ENCODE data around the gene COQ5.

Gene COQ5

DNA sequence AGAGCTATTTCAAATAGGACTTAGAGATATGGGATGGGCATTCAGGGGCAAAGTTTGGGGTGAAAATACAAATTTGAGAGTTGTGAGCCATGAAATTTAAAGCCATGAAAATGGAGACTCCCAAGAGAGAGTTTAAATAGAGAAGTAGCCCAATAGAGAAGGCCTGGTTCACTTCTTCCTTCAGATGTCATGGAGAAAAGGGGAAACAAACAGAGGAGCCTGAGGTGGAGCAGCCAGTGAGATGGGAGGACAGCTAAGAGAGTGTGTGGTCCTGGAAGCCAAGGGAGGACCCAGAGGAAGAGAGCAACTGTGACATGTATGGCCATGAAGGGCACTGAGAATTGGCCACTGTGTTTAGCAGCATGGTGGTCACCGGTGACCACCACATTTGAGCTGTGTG lies 45.3 kb downstream of the COQ5 start:
- no peak for DNase-seq (ENCODE audit: low read depth)

DNA sequence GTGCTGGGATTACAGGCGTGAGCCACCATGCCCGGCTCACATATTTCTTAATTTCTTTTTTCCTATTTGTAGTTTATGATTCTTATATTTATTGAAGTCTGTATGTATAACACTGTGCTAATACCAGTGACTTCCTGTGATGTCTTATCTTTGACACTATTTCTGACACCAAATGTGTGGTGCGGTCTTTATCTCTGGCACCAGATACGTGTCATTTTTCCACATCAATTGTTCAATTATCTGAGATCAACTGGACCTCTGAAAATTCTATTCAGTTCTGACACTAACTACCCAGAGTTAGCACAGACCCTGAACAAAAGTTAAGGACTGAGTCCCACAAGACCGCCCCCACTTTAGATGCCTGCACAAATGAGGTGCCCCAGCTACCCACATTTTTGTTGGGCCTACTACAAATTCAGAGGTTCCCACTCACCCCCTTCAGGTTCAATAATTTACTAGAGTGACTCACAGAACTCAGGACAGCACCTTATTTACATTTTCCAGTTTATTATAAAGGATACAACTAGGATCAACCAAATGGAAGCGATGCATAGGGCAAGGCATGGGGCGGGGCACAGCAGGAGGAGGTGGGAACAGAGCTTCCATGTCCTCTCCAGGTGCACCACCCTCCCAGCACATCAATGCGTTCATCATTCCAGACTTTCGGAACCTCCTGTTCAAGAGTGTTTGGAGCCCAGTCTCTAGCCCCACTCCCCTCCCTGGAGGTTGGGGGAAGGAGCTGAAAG lies 47.8 kb downstream of the COQ5 start:
- no peak for DNase-seq (ENCODE audit: low read depth)

GRCh38 chr12:120480211-120480610 lies 48.7 kb downstream of the COQ5 start:
- no peak for DNase-seq (ENCODE audit: low read depth)

- no peak for DNase-seq (ENCODE audit: low read depth)
These were observed 49.5 kb downstream of the COQ5 start for GRCh38 chr12:120479458-120479857.

GRCh38 chr12:120475643-120476042 lies 53.3 kb downstream of the COQ5 start:
- DNase-seq (ENCODE audit: low read depth) = no peak

DNA sequence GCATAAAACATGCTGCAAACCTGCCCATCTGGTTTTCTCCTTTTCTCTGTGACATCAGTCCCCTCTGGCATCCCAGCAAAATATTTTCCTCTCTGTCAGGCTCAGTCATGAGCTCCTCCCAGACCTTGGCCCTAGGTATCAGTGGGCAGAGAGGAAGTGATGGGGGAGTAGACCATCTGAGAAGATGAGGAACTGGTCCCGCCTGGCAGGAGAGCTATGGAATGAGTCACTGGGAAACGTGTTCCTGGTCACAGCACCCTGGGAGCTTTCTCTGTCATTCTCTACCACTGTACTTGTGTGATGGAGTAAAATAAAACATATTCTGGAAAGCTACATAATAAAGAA lies 54.4 kb downstream of the COQ5 start:
- peak; percentile 93 for DNase-seq (ENCODE audit: low read depth)

GRCh38 chr12:120473807-120474615 lies 54.9 kb downstream of the COQ5 start:
- DNase-seq (ENCODE audit: low read depth) = no peak

GRCh38 chr12:120472521-120472920 lies 56.4 kb downstream of the COQ5 start:
- no peak for DNase-seq (ENCODE audit: low read depth)

DNA sequence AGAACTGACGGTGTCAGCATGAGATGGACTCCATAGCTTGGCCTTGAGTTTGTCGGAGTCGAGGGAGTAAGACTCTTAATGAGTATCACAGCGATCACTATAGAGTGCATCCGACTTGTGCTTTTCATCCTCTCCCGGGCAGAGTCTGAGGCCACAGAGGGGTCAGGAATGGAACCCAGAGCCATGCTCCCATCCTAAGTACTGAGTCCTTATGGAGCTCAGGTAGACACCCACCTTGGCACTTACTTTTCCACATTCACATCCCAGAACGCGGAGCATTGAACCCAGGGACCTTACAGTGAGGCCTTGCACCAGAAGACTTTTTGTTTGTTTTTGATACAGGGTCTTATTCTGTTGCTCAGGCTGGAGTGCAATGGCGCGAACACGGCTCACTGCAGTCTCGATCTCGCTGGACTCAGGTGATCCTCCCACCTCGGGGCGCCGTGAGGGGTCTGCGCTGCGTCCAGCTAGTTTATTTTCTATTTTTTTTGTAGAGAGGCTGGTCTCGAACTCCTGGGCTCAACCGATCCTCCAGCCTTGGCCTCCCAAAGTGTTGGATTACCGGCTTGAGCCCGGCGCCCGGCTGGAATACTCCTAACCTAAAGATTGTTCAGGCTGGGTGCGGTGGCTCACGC lies 58.7 kb downstream of the COQ5 start:
- peak; percentile 36 for DNase-seq (ENCODE audit: low read depth)

GRCh38 chr12:120469450-120470149 lies 59.4 kb downstream of the COQ5 start, which contains the start of gene SRSF9:
SRSF9 (minus strand) TSS chr12:120469748; CDS start chr12:120469609, 139 bp downstream.
- DNase-seq (ENCODE audit: low read depth) = peak; percentile 98

- DNase-seq (ENCODE audit: low read depth) = peak; percentile 35
These were observed 60.0 kb downstream of the COQ5 start for GRCh38 chr12:120468821-120469449.

DNA sequence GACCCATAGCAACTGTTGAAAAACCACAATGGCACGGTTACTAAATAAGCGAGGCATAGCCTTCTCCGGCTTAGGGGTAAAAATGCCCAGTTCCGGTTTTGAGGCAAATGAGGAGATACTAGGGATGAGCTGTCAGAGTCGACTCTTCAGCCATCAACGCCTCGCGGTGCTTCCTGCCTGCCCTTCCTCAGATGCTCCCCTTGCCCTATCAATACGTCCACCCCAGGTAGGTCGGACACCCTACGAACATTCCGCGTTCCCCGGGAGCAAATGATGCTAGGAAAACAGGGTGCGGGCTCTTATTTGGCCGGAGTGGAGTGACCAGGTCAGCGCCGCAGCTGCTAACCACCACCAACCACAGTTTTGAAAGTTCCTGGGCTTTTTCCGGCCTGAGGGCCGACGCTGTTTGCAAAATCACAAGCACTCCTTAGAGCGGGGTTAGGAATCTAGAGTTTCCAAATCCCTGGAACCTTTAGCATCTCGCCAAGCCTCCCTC lies 60.6 kb downstream of the COQ5 start:
- peak; percentile 71 for DNase-seq (ENCODE audit: low read depth)

GRCh38 chr12:120467439-120467838 lies 61.5 kb downstream of the COQ5 start:
- no peak for DNase-seq (ENCODE audit: low read depth)

DNA sequence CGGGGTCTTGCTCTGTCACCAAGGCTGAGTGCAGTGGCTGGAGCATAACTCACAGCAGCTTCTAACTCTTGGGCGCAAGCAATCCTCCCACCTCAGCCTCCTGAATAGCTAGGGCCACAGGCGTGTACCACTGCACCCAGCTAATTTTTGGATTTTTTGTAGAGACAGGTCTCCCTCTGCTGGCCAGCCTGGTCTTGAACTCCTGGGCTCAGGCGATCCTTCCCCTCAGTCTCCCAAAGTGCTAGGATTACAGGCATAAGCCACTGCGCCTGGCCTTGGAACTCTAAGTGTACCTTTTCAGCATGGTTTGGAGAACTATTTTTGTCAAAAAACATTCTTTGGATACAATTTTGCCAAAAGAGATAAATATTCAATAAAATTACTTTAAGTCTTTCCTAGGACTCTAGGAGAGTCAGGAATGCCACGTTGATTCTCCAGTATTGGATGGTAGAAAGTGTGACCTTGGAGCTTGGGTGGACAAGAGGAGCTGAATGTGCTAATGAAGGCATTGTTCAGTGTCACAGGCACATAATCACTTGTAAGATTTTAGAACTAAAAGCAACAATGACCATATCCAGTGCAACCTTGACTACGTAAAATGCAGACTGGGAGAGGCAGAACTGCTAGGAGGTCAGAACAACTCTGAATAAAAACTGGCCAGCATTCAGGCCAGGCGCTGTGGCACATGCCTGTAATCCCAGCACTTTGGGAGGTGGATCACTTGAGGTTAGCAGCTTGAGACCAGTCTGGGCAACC lies 62.2 kb downstream of the COQ5 start:
- DNase-seq (ENCODE audit: low read depth) = peak; percentile 66

GRCh38 chr12:120465756-120466155 lies 63.2 kb downstream of the COQ5 start:
- DNase-seq (ENCODE audit: low read depth) = no peak

GRCh38 chr12:120463712-120464111 lies 65.2 kb downstream of the COQ5 start:
- DNase-seq (ENCODE audit: low read depth) = no peak

DNA sequence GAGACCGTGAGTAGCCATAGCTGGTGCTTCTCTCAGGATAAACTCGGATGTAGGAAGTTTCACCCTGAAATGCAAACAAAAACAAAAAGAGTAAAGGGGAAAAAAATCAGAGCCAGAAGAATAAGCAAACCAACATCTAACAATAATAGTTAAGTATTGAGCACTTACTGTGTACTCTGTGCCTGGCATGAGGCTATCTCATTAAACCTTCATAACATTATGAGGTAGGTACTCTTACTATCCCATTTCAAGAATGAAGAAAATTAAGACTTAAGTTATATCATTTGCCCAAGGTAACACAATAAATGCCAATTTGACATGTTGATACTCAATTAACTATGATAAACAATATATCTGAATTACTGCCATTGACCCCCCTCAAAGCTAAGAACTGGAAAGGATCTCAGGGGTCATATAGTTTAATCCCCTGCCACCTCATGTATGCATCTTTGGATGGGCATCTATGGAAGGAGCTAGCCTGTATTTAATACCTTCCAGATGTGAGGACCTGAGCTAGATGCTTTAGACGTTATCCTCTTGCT lies 66.8 kb downstream of the COQ5 start:
- no peak for DNase-seq (ENCODE audit: low read depth)

DNA sequence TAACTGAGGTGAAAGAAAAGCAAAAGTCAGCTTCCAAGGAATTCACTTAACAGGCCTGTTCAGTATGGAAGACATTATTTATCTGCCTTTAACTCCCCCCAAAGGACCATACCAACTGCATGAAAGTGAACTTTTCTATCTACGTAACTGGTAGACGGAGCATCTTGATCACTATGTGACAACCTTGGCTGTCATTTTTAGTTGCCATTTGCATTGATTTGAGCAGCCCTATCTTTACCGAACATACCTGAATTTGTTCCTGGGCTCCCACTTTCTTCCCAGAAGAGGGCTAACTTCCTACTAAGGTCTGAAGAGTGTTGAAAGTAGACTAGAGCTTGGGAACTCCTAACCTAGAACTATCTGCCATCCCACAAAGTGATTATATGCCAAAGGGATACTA lies 68.8 kb downstream of the COQ5 start:
- DNase-seq (ENCODE audit: low read depth) = no peak

DNA sequence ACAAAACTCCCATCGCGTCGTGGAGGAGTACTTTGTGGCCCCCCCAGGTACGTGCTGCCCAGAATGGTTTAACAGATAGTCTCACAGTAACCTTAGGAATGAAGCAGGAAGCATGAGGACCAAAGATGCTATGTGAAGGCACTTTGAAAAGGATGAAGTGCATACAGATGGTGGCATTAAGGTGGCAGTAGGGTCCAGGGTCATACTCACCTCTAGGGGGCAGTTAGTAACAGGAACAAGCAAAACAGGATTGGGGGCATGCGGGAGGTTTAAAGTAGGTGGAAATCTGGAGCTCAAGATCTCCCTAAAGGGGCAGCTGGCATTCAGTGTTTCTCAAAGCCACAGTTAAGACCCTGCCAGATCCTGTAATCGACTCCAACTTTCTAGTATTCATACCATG lies 71.8 kb downstream of the COQ5 start:
- peak; percentile 47 for DNase-seq (ENCODE audit: low read depth)

- DNase-seq (ENCODE audit: low read depth) = no peak
These were observed 73.7 kb downstream of the COQ5 start for GRCh38 chr12:120455302-120455701.

DNA sequence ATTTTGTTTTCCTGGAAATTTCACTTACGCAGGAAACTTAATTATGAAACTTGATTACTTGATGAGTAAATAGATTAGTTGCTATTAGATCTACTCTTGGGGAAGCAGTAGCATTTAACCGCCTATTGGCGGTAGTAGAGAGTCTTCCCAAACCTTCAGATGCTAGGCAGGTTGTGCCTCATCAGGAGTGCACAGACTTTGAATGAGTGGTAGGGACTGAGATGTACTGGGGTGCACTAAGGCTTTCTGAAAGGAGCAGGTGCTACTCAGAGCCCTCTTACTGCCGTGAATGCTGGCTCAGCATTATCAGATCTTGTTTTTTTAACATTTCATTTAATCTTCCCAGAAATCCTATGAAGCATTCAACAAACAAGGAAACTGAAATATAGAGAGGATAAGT lies 75.0 kb downstream of the COQ5 start:
- peak; percentile 66 for DNase-seq (ENCODE audit: low read depth)

Data from ELR (cell line).